Measurements from ENCODE around the gene LARGE1. TPM values are rescaled to one million over a fixed set of nuclear protein-coding genes. Genes with fewer than 3 reads are reported as not detected.

LARGE1 gene
- total and polyA plus RNA-seq, 9 of the 15 experiments (the other 6 are each of a cell fraction or from before 2014, with no cell fraction given), result 0.01 to 0.66 (median 0.14) TPM; not detected in 2

- H3K9me1 ChIP-seq (ENCODE audit: control insufficient read depth, insufficient read depth, low read length), result no peaks in the 10 kb centered on the region
- no peak overlapping the region for H3K4me3 ChIP-seq
- no peak for TF ChIP-seq STAT6 (CRISPR knock-in tag; IDR thresholded peaks at IDR 0.05)
- no peak for TF ChIP-seq CEBPB (tag; IDR thresholded peaks at IDR 0.05)
- TF ChIP-seq MCM5 (IDR thresholded peaks at IDR 0.05; ENCODE audit: low read depth), result no peak
- TF ChIP-seq THAP12 (CRISPR knock-in tag; IDR thresholded peaks at IDR 0.05), result no peak
- H3K4me2 ChIP-seq (ENCODE audit: insufficient read depth, low read length), result no peak overlapping the region
- no peak overlapping the region for H3K9ac ChIP-seq (ENCODE audit: insufficient read depth in 1 of 2, low read depth in 2 of 2, low read length in 2 of 2)
- H2AFZ ChIP-seq (ENCODE audit: low read depth, low read length), result no peak overlapping the region
- no peaks in the 10 kb centered on the region for H3K9me3 ChIP-seq (replicated peaks; ENCODE audit: control insufficient read depth, insufficient read depth, low read depth, low read length)
- no peak for ATAC-seq
- no peaks in the 10 kb centered on the region for H3K79me2 ChIP-seq (ENCODE audit: control insufficient read depth, insufficient read depth, low read length)
- intact Hi-C loops (cut with micrococcal nuclease) (no loop called here), in situ Hi-C loops (cut with MboI) (no loop called here)
- no peak for FAIRE-seq
- H3K36me3 ChIP-seq (ENCODE audit: control insufficient read depth, insufficient read depth, low read length), result no peaks in the 10 kb centered on the region
- no peak overlapping the region for H3K27ac ChIP-seq (ENCODE audit: extremely low read depth, low read depth, low read length)
- H4K20me1 ChIP-seq (replicated peaks; ENCODE audit: control insufficient read depth, insufficient read depth, low read length), result no peaks in the 10 kb centered on the region
- CTCF ChIA-PET (ENCODE audit: low intra/inter-chr PET ratio), result no interaction called here
- 0% methylated on average over 3 of the region's 3 CpGs for WGBS (ENCODE audit: insufficient coverage, low coverage, missing lambda C conversion rate)
- DNase-seq (ENCODE audit: extremely low read depth in 1 of 4, low spot score in 3 of 4), result no peak
- no peaks in the 10 kb centered on the region for H3K27me3 ChIP-seq (ENCODE audit: control insufficient read depth in 2 of 2, insufficient read depth in 2 of 2, low read length in 2 of 2)
- H3K4me1 ChIP-seq (replicated peaks in 1 of 2; ENCODE audit: control insufficient read depth in 2 of 2, insufficient read depth in 2 of 2, low read length in 2 of 2), result no peaks in the 10 kb centered on the region
- POLR2A ChIA-PET, result no interaction called here
- BruUV-seq (replicated peaks), result no TSS peak
Measured at GRCh38 chr22:33426451-33426850, 493.8 kb downstream of the LARGE1 start.

All from K562 (cell line).